Measurements from ENCODE around the gene PHC1.
"Not testable (repeated sequence)": the region's sequence is repeated elsewhere in the genome, so short reads cannot be mapped to it uniquely, and the experiment has no call there.

The PHC1 gene

DNA sequence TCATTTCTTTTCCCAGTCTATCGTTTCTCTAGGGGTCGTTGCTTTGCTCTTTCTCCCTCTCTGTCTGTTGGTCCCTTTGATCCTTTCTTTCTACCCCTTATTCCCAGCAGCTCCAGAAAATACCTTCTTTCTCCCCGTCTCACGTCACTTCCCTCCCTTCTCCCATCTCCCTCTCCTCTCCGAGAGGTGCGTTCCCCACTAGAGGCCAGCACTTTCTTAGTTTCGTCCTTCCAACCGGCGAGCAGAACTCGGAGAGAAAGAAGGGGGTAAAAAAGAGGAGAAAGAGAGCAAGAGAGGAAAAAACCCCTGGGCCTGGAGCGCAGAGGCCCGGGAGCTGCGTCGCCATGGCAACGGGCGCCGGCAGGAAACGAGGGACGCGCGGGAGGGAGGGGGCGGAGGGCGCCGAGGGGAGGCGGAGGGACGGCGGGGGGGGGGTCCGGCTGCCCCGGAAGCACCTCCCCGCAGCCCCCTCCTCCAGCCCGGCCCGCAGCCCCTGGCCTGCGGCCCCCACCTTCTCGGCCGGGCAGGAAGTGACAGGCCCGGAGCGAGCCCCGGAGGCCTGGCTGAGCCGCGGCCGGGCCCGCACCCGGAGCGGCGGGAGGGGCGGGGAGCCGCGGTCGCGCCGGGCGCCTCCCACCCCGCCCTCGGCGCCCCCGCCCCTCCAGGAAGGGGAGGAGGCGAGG, at the start of gene PHC1:
TSS of gene PHC1 (plus strand) at position 477 of the 683 bp plus-strand sequence. CDS start 3,169 bp downstream, outside the sequence.
- Mint-ChIP-seq H3K4me1 (peaks cover 34% of the 10 kb centered on the region), H3K27ac (peak within 1 kb of the TSS; percentile 99), H3K4me3 (peak within 1 kb of the TSS; percentile 89)
- H3K9me3 Mint-ChIP-seq; H3K36me3 Mint-ChIP-seq (ENCODE audit: low read depth); H3K27me3 Mint-ChIP-seq (ENCODE audit: low read depth, poor library complexity): not testable (repeated sequence)
- peak; percentile 91 for DNase-seq

DNA sequence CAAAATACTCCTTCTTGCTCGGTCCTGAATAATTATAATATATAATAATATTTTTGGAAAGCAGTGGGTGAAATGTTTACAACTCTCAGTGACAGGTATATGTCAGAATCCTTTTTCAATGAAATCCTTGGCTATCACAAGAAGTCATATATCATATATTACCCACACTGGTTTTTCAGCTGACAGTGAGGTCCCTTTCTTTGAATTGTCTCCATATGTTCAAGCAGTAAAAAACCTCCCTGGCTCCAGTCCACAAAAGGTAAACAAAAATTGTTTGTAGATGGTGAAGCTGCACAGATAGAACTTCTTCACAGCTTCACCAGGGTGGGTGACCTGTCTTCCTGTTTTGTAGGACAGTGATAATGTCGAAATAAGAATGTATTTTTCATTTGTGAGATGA, 47.9 kb upstream of the PHC1 start:
- Mint-ChIP-seq H3K4me1 (peaks cover 5% of the 10 kb centered on the region), H3K27ac (no peak overlapping the region)
- TF ChIP-seq, protein P1, sequence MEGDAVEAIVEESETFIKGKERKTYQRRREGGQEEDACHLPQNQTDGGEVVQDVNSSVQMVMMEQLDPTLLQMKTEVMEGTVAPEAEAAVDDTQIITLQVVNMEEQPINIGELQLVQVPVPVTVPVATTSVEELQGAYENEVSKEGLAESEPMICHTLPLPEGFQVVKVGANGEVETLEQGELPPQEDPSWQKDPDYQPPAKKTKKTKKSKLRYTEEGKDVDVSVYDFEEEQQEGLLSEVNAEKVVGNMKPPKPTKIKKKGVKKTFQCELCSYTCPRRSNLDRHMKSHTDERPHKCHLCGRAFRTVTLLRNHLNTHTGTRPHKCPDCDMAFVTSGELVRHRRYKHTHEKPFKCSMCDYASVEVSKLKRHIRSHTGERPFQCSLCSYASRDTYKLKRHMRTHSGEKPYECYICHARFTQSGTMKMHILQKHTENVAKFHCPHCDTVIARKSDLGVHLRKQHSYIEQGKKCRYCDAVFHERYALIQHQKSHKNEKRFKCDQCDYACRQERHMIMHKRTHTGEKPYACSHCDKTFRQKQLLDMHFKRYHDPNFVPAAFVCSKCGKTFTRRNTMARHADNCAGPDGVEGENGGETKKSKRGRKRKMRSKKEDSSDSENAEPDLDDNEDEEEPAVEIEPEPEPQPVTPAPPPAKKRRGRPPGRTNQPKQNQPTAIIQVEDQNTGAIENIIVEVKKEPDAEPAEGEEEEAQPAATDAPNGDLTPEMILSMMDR (IDR thresholded peaks at IDR 0.05) = no peak

DNA sequence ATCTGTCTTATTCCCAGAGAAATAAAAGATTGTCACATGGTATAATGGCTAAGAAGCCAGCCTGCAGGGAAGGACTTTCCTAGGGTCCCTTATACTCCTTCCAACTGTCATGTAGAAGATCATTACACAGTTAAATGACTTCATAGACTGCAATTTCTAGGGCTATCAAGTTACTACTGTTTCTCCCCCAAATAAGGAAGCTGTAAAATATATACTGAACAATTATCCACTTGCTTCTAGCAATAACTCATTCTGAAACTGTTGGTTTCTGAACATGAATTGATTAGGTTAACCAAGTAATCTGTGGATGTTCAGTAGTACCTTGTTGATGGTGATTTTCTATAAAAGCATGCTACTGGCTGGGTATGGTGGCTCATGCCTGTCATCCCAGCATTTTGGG, 47.3 kb upstream of the PHC1 start:
- no peak overlapping the region for H3K4me3 Mint-ChIP-seq
- peaks cover 5% of the 10 kb centered on the region for H3K4me1 Mint-ChIP-seq
- TF ChIP-seq, protein P1 (IDR thresholded peaks at IDR 0.05) = no peak
- peaks cover 5% of the 10 kb centered on the region for H3K27me3 Mint-ChIP-seq (ENCODE audit: low read depth, poor library complexity)
- no peak overlapping the region for H3K27ac Mint-ChIP-seq
- H3K9me3 Mint-ChIP-seq = no peaks in the 10 kb centered on the region
- no peaks in the 10 kb centered on the region for H3K36me3 Mint-ChIP-seq (ENCODE audit: low read depth)
- no peak for DNase-seq

More for the DNA sequence above, 47.9 kb upstream of the PHC1 start:
- no peak for DNase-seq
- no peaks in the 10 kb centered on the region for H3K36me3 Mint-ChIP-seq (ENCODE audit: low read depth)
- no peak overlapping the region for H3K4me3 Mint-ChIP-seq
- H3K27me3 Mint-ChIP-seq (ENCODE audit: low read depth, poor library complexity) = peaks cover 5% of the 10 kb centered on the region
- H3K9me3 Mint-ChIP-seq = no peaks in the 10 kb centered on the region

DNA sequence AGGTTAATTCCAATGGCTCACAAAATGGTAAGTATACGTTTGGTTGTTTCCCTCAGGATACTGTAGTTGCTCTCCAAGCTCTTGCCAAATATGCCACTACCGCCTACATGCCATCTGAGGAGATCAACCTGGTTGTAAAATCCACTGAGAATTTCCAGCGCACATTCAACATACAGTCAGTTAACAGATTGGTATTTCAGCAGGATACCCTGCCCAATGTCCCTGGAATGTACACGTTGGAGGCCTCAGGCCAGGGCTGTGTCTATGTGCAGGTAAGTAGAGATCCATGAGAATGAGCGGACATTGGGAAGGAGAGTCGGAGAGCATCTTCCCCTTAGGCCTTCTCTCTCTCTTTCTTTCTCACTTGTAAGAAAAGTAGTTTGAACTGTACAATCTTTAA, 46.5 kb upstream of the PHC1 start:
- H3K27ac Mint-ChIP-seq = no peak overlapping the region
- H3K36me3 Mint-ChIP-seq (ENCODE audit: low read depth) = no peaks in the 10 kb centered on the region
- H3K27me3 Mint-ChIP-seq (ENCODE audit: low read depth, poor library complexity) = peaks cover 5% of the 10 kb centered on the region
- no peak overlapping the region for H3K4me3 Mint-ChIP-seq
- peaks cover 5% of the 10 kb centered on the region for H3K4me1 Mint-ChIP-seq
- TF ChIP-seq, protein P1 (IDR thresholded peaks at IDR 0.05) = no peak
- no peaks in the 10 kb centered on the region for H3K9me3 Mint-ChIP-seq
- no peak for DNase-seq

DNA sequence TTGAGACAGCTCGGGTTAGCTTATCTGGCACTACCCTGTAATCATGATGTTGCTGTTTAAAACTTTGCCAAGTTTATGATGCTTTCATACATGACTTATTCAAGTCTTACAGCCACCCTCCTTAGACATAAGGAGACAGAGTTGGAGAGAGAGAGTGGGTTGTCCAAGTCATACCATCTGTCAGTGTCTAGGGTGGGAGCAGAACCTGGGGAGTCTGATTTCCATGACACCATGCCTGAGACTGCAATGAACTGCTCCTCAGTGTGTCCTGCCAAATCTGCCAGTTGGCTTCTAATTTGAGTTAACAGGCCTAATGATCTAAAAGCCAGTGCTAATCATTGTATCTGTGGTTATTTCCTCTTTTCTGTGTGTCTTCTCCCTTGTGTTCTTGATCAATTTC, 43.7 kb upstream of the PHC1 start:
- TF ChIP-seq, protein P1 (IDR thresholded peaks at IDR 0.05) = no peak
- H3K27me3 Mint-ChIP-seq (ENCODE audit: low read depth, poor library complexity) = peaks cover 5% of the 10 kb centered on the region
- peaks cover 5% of the 10 kb centered on the region for H3K4me1 Mint-ChIP-seq
- H3K36me3 Mint-ChIP-seq (ENCODE audit: low read depth) = no peaks in the 10 kb centered on the region
- no peaks in the 10 kb centered on the region for H3K9me3 Mint-ChIP-seq
- no peak overlapping the region for H3K27ac Mint-ChIP-seq
- no peak overlapping the region for H3K4me3 Mint-ChIP-seq
- no peak for DNase-seq

DNA sequence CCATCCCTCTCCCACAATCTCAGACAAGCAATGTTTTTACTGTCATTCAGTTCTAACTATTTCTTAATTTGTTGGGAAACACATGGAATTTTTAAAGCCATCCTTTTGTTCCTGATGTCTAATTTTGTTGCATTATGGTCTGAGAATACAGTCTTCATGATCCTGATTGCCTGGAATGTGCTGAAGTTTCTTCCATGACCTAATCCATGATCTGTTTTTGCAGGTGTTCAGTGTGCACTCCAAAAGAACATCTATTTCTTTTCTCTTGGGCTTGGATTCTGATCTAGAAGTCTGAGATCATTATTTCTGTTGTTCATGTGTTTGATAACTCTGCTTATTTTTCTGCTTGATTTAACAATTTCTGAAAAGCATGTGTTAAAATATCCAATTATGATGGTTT, 43.2 kb upstream of the PHC1 start:
- no peak for DNase-seq
- Mint-ChIP-seq H3K27ac (no peak overlapping the region), H3K4me3 (no peak overlapping the region), H3K36me3 (ENCODE audit: low read depth) (no peaks in the 10 kb centered on the region), H3K27me3 (ENCODE audit: low read depth, poor library complexity) (peaks cover 5% of the 10 kb centered on the region), H3K4me1 (peaks cover 5% of the 10 kb centered on the region), H3K9me3 (no peaks in the 10 kb centered on the region)
- TF ChIP-seq, protein P1 (IDR thresholded peaks at IDR 0.05) = no peak
